Keratinocyte (primary cell): Measurements from ENCODE around the gene FAM199X.

Experiments used
- EZH2 ChIP-seq: IDR thresholded peaks from one replicate; pipeline ENCODE4 v1.6.1; 2012; ENCODE audit warnings: inconsistent platforms, mild to moderate bottlenecking, low read length, moderate library complexity
- TF ChIP-seq, protein P1 (sequence below), 3 experiments: IDR thresholded peaks in 1 of 3; conservative IDR thresholded peaks in 1 of 3; optimal IDR thresholded peaks in 1 of 3; 2 replicates in 2 of 3; 3 replicates in 1 of 3; pipeline versions ENCODE3 to v1.5.1; 2011; ENCODE audit warnings: low read length in 3 of 3, mild to moderate bottlenecking in 3 of 3, moderate library complexity in 2 of 3, control low read depth in 1 of 3, inconsistent platforms in 1 of 3; ENCODE audit not compliant: insufficient read depth in 2 of 3; ENCODE audit errors: extremely low read depth in 1 of 3

DNA sequence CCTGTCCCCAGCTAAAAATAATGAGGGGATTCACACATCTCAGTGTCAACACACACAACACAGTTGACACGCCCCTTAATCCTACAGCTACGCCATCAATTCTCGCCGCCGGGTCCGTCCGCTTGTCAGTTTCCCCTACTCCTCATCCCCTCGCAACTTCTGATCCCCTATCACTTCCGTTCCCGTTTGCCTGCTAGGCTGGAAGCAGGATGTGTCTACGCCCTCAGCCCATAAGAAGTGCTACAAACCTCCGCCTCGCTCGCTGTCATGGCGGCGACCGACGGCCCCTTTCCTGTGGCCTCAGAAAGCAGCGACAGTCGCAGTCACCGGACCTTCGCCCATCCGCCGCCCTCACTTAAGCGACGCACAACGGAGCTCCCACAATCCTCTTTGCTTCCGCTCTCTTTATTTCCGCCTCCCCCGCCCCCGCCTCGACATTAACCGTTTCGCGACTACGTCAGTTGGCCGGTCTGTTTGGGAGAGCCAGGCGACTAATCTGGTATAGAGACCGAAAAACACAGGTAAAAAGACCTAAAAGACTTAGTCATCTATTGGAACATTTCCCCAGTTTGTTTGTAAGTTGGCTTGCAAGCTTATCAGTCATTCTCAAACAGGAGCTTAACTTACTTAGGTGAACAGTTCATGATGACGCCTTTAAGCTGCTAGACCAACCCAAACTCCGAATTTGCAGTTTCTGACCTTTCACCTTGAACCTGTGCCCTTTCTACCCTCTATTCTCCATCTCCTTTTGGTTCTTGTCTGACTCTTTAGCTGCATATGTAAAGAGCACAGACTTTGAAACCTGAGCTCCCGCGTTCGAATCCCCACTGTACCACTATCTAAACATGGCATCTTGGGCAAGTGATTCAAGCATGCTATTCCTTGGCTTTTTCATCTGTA is 9.4 kb upstream of the FAM199X start, which contains the start of gene SLC25A53:
- no peak for TF ChIP-seq EZH2
- TF ChIP-seq, protein P1, sequence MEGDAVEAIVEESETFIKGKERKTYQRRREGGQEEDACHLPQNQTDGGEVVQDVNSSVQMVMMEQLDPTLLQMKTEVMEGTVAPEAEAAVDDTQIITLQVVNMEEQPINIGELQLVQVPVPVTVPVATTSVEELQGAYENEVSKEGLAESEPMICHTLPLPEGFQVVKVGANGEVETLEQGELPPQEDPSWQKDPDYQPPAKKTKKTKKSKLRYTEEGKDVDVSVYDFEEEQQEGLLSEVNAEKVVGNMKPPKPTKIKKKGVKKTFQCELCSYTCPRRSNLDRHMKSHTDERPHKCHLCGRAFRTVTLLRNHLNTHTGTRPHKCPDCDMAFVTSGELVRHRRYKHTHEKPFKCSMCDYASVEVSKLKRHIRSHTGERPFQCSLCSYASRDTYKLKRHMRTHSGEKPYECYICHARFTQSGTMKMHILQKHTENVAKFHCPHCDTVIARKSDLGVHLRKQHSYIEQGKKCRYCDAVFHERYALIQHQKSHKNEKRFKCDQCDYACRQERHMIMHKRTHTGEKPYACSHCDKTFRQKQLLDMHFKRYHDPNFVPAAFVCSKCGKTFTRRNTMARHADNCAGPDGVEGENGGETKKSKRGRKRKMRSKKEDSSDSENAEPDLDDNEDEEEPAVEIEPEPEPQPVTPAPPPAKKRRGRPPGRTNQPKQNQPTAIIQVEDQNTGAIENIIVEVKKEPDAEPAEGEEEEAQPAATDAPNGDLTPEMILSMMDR (optimal IDR thresholded peaks at IDR 0.05 in 1 of 3, IDR thresholded peaks at IDR 0.05 in 1 of 3, conservative IDR thresholded peaks at IDR 0.05 in 1 of 3; ENCODE audit: extremely low read depth in 1 of 3, insufficient read depth in 2 of 3, low read length in 3 of 3) = no peak
